ENCODE measurements around the gene C22orf15. TPM values are rescaled to one million over a fixed set of nuclear protein-coding genes. Genes with fewer than 3 reads are reported as not detected.

Gene C22orf15
- total RNA-seq, 1 experiment from 2014 or later: not detected

DNA sequence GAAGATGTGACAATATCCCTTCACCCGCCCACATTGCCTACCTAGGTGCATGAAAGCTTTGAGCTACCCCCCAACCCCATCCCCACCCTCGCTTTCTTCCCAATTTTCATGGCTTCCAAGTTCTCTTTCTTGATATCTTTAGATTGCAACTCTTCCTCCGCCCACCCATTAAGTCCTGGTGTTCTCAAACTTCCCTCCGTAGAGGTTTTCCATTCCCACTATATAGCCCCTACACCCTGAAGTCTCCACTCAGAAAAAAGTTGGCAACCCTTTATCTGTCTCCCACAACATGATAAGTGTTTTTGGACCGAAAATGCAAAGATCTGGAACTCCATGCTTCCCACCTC, 12.4 kb upstream of the C22orf15 start (continued):
- no peak for TF ChIP-seq RAD21 (IDR thresholded peaks at IDR 0.05; ENCODE audit: low read depth)

DNA sequence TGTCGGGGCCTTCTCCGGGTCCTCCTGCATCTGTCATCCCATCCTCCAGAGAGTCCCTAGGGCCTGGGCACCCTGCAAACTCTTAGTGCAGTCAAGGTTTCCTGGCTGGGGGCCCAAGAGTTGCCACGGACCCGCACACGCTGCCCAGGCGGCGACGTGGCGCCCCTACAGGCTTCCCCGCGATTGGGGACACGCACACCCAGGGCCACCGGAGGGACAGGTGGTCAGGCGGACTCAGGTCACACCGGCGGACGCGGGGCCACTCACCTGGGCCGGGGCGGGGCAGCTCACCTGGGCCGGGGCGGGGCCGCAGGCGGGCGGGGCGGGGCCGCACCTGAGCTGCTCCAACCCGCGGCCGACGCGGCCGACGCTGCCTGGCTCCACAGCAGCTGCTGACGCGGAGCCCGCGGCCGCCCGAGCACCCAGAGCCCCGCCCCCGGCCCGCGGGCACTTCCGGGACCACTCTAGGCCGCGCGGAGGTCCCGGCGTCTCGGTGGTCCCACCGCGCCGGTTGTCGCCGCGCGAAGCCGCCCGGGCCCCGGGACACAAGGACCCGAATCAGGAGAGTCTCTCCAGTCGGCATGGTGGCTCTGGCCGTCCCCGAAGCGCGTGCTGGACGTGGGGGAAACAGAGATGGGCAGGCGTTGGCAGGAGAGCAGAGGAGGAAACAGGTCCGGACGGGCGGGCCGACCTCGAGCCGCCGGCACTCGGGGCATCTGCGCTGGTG, 11.9 kb upstream of the C22orf15 start, which contains the start of gene ZNF70:
Gene ZNF70, minus strand, starts transcription at position 399 of the 727 bp plus-strand sequence. CDS start 5,972 bp downstream, outside the sequence.
- ChIA-PET CTCF (interaction anchor here (0.6 to 1.0 kb wide), 2 partner anchors 20 to 99 kb away, joined by 3 to 5 read pairs; no protein-coding TSS in a partner anchor), RAD21 (ENCODE audit: low non-redundant PET in 1 of 2, low total read pairs in 2 of 2, uncharacterized antibody in 2 of 2, unreplicated experiment in 2 of 2) (no interaction called here), POLR2A (interaction anchor here (0.9 kb wide), 2 partner anchors 34 to 107 kb away, joined by 3 read pairs; partner anchors contain the start of gene SLC2A11)
- Histone ChIP-seq H3K4me1 (ENCODE audit: control insufficient read depth in 1 of 2, insufficient read depth in 2 of 2, low read length in 2 of 2) (peaks cover 8 to 25% of the 10 kb centered on the region in 2 experiments), H3K27me3 (ENCODE audit: insufficient read depth, low read length) (no peaks in the 10 kb centered on the region), H3K9me2 (ENCODE audit: insufficient read depth) (no peaks in the 10 kb centered on the region), H3K27ac (ENCODE audit: low read depth, low read length) (peak within 1 kb of the TSS; percentile 86), H3K36me3 (ENCODE audit: control insufficient read depth in 1 of 2, insufficient read depth in 2 of 2, low read length in 2 of 2) (no peaks in the 10 kb centered on the region), H3K9ac (ENCODE audit: low read length) (peak within 1 kb of the TSS; percentile 92), H3K79me2 (ENCODE audit: insufficient read depth, low read length) (no peaks in the 10 kb centered on the region), H4K20me1 (ENCODE audit: insufficient read depth) (no peaks in the 10 kb centered on the region), H2AFZ (ENCODE audit: low read depth, low read length, poor library complexity, severe bottlenecking) (no peak within 1 kb of the TSS), H3K4me2 (ENCODE audit: low read length) (peak within 1 kb of the TSS; percentile 94), H3K9me3 (ENCODE audit: control insufficient read depth in 1 of 2, insufficient read depth in 1 of 2, low read depth in 1 of 2, low read length in 2 of 2) (no peaks in the 10 kb centered on the region), H3K4me3 (replicated peaks in 1 of 2; ENCODE audit: low read depth in 1 of 2, low read length in 2 of 2) (peak within 1 kb of the TSS; percentile 65 to 82)
- ATAC-seq (peak; percentile 95), DNase-seq (ENCODE audit: low read depth, low spot score) (peak; percentile 69)
- TF ChIP-seq POLR2AphosphoS5 (IDR thresholded peaks at IDR 0.05; ENCODE audit: low read depth, low read length) (peak; percentile 50; the same call in 1 of the 2 replicates), CEBPB (IDR thresholded peaks at IDR 0.05; ENCODE audit: low read depth) (no peak), EZH2 (IDR thresholded peaks at IDR 0.05) (no peak), ELF1 (IDR thresholded peaks at IDR 0.05; ENCODE audit: borderline replicate concordance, low read depth) (peak; percentile 69; the same call in 1 of the 2 replicates), YY1 (IDR thresholded peaks at IDR 0.05; ENCODE audit: extremely low read depth, insufficient replicate concordance, low read depth, low read length) (peak; percentile 67), CBX3 (IDR thresholded peaks at IDR 0.05; ENCODE audit: low read depth) (no peak), POLR2A (IDR thresholded peaks at IDR 0.05; ENCODE audit: borderline replicate concordance, extremely low read depth, insufficient read depth, insufficient read length) (peak; percentile 42), SP1 (IDR thresholded peaks at IDR 0.05; ENCODE audit: low read depth) (no peak), ZFX (IDR thresholded peaks at IDR 0.05) (peak; percentile 68; the same call in 1 of the 2 replicates)
- TF ChIP-seq, protein P1, sequence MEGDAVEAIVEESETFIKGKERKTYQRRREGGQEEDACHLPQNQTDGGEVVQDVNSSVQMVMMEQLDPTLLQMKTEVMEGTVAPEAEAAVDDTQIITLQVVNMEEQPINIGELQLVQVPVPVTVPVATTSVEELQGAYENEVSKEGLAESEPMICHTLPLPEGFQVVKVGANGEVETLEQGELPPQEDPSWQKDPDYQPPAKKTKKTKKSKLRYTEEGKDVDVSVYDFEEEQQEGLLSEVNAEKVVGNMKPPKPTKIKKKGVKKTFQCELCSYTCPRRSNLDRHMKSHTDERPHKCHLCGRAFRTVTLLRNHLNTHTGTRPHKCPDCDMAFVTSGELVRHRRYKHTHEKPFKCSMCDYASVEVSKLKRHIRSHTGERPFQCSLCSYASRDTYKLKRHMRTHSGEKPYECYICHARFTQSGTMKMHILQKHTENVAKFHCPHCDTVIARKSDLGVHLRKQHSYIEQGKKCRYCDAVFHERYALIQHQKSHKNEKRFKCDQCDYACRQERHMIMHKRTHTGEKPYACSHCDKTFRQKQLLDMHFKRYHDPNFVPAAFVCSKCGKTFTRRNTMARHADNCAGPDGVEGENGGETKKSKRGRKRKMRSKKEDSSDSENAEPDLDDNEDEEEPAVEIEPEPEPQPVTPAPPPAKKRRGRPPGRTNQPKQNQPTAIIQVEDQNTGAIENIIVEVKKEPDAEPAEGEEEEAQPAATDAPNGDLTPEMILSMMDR (IDR thresholded peaks at IDR 0.05 in 2 of 3, conservative IDR thresholded peaks at IDR 0.05 in 1 of 3; ENCODE audit: borderline replicate concordance in 1 of 3, insufficient read depth in 1 of 3, low read depth in 2 of 3, low read length in 2 of 3): no peak
- intact Hi-C loops (cut with micrococcal nuclease): no loop called here
- BruUV-seq (replicated peaks): no TSS peak
